Stimulated activated CD8-positive, alpha-beta memory T cell treated with anti-CD3 and anti-CD28 coated beads, Interleukin-7, amount 100 ng/mL, for 1 hour (primary cell): ENCODE results near the gene RBM19.

Experiments used
- DNase-seq, 2 donors: peaks; one replicate each; pipeline ENCODE4 v3.0.0-alpha.2; 2020; ENCODE audit warnings: low read depth in 2 of 2

Gene RBM19

DNA sequence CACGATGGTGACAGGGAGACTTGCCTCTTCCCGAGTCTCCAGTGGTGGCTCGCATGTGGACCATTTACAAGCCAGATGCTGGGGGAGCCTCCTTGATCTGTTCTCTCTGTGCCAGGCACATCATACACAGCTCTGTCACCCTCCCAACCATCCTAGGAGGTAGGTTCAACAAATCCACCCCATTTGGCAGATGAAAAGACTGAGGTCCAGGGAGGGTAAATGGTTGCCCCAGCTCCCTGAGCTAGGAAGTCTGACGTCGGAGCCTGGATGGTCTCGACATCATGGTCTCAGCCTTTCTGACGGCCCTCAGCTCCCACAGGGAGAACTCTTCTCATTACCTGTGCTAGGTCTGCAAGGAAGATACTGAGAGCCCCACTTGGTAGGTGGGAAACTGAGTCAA is 189.6 kb downstream of the RBM19 start:
- no peak for DNase-seq

DNA sequence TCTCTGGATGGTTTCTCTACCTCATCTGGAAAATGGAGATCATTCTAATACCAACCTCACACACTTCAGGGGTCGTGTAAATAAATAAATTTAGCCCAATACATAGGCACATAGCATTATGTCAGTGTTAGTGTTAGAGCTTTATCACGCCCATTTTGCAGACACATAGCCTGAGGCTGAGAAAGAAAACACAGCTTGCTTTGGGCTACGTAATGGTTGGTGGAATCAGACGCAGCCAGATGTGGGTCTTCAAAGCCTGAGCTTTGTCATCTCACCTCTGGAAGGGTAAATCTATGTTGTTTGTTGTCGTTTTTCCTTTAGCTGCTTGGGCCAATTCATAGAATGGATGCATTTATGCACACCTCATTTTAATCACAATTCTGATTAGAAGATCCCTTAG is 191.6 kb downstream of the RBM19 start:
- no peak for DNase-seq

DNA sequence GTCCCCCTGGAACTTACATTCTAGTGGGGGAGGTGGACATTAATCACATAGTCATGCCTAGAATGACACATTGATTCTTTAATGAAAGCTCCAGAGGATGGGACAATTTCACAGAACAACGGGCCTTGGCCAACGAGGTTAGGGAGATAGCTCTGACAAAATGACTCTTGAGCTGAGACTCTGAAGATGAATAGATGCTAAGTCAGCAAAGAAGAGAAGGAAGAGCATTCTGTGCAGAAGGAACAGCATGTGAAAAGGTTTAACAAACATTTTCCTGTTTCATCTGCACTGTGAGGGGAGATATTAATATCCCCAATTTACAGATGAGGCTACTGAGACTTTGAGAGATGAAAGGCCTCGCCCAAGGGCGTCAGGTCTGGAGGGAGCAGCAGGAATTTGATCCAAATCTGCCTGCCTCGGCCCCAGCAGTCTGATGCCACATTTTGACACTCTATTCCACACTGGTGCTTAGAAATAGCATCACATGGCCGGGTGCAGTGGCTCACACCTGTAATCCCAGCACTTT is 193.6 kb downstream of the RBM19 start:
- DNase-seq, result no peak

DNA sequence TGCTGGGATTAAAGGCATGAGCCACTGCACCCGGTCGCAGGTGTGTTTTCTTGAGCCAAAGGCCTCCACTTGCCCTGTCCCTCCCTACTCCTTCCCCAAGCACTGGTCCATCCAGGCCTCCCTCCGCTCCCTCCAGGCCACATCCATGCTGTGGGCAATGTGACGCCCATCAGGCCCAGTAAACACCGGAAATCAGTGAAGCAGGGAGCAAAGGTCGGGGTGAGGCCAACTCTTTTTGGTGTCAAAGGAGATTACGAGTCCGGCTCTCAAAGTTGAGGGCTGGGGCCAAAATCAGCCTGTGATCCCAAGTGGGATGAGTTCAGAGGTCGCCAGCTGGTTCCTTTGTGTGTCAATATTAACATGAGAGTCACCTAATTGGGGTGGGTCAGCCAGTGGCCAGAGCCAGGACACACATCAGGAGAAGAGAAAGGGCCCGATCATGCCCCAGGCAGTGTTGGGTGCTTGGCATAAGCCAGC is 195.7 kb downstream of the RBM19 start:
- no peak for DNase-seq

DNA sequence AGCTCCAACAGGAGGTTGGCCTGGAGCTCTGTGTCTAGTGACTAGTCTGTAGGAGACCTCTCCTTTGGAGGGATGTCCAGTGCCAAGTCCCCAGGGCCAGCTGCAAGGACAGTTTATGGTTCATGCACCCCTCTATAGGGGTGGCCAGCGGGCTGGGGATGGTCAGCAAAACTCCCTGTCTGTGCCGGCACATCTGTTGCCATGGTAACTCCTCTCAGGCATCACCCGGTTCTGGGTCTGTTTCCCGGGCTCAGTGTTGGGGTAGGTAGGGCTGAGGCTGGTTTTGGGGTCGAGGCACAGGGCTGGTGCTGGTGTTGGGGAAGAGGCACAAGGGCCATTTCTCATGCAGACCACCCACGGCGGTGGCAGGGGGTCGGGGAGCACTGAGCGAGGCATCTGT is 196.8 kb downstream of the RBM19 start:
- DNase-seq, result no peak

DNA sequence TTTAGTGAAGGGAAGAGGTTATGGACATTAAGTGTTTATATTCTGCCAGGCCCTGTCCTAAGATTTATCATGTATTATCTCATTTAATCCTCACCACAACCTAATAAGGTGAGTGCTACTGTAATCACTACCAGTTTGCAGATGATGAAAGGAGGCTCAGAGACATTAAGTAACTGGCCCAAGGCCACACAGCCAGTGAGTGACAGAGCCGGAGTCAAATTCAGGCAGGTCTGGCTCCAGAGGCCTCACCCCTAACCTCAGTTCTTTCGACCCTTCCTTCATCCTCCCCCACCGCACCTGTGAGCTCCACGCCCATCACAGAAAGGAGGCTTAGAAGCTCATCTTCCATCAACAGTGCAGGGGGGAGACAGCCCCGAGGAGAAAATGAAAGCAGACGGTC is 197.3 kb downstream of the RBM19 start:
- no peak for DNase-seq

DNA sequence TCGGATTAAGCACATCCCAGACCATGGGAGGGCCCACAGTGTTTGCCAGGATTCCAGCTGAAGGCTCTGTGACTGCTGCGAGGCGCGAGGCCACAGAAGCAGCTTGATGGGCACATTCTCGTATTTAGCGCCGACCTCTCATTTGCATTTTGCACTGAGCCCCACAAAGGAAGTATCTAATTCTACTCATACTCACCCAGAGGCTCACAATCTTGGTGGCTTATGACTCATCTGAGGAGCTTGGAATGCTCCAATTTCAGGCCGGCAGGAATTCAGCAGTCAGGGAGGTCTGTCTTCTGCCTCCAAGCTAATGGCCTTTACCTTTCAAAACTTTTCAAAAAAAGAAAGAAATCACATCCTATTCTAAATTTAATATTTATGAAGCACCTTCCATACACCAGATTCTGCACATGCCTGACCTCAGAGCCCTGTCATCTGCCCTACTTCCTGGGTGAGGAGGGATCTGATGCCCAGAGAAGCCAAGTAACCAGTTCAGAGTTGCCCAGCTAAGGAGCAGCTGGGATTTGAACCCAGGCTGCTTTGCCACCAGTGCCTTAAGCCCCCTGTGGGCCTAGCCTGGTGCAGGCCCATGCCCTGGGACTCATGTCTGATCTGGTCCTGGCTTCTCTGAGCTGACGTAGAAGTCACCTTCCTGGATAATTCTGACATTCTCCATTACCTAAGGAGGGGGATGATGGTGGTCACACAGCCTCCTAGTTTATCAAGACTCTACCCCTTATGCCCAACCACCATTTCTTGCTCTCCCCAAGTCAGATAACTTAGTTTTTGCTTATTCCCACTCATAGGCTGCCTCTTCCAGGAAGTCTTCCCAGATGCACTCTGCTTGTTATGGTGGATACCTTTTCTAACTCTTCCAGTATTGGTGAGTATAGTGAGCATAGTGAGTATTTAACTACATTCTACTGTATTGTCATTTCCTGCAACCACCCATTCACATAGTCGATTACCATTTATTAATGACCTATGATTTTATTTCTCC is 198.9 kb downstream of the RBM19 start:
- no peak for DNase-seq
